ENCODE results near the gene FBXO22.
"Not testable (repeated sequence)": the region's sequence is repeated elsewhere in the genome, so short reads cannot be mapped to it uniquely, and the experiment has no call there.

Gene FBXO22

DNA sequence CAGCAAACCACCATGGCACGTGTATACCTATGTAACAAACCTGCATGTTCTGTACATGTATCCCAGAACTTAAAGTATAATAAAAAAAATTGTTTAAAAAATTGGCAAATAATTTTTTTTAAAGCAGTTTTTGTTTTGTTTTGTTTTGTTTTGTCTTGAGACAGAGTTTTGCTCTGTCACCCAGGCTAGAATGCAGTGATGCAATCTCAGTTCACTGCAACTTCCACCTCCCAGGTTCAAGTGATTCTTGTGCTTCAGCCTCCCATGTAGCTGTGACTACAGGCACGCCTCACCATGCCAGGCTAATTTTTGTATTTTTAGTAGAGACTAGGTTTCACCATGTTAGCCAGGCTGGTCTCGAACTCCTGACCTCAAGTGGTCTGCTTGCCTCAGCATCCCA is 81.0 kb downstream of the FBXO22 start:
- DNase-seq: not testable (repeated sequence)

GRCh38 chr15:75985971-75986370 is 82.3 kb downstream of the FBXO22 start:
- no peak for DNase-seq

- no peak for DNase-seq
Observed at GRCh38 chr15:75989045-75989444, 85.4 kb downstream of the FBXO22 start.

DNA sequence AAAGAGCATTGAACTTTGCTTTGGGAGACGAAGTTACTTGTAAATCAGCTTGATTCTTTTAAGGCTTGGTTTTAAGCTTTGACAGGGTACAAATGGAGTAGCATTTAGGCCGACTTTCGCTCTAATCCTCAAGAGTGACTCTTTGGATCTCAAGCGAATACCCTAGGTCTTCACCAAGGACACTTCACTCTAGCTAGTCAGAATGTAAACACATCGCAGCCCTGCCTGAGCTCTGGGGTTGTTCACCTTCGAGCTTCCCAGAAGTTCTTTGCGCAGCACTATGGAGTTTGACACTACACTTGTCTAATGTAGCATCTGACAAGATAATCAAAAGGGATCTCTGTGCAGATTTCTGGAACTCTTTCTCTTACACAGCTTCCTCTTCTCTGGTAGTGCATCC is 86.2 kb downstream of the FBXO22 start:
- DNase-seq: no peak

All from activated naive CD4-positive, alpha-beta T cell (primary cell).